Stimulated activated CD4-positive, alpha-beta T cell treated with anti-CD3 and anti-CD28 coated beads, TNF-alpha, amount 100 ng/mL, for 4 hours (primary cell): ENCODE results near the gene NTRK2.

ENCODE experiments used
- DNase-seq, 3 experiments: peaks; one replicate each; pipeline ENCODE4 v3.0.0-alpha.2; 2020; ENCODE audit warnings: low read depth in 3 of 3

Gene NTRK2

DNA sequence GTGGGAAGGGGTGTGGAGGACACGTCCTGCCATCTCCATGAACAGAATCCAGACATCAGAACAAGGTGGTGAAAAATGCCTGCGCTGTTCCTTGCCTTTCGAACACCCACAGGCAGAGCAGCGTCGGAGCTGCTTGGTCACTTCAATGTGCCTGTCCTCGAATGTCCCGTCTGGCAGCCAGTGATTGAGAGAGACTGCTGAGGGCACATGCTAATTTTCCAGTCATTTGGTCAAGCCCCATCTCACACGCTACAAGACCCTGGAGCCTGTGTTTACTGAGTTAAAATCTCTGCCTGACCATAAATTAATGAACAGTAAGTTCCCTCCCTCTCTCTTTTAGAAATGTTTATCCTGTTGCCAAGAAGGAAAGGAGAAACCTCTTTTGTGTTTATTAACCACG lies 149.3 kb downstream of the NTRK2 start:
- DNase-seq = no peak

DNA sequence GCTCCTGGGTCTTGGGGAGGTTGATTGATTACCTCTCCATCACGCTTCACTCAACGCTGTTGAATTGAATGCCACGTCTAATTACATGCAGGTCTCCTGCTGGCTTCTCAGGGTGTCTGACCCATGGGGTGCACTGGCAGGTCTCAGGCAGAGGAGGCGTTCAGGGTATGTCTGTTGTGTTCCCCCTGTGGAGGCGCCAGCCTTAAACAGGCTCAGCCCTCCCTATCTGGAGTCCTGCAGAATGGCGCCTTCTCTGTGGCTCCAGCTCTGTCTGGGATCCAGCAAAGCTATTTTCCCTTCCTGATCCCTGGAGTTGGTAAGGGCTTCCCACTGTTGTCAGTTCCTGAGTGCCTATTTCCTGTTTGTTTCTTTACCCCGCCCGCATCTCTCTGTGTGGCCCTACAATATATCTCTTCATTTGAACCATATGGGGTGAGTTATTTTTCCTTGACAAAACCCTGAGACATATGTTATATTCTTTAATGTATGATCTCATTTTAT lies 150.0 kb downstream of the NTRK2 start:
- no peak for DNase-seq

DNA sequence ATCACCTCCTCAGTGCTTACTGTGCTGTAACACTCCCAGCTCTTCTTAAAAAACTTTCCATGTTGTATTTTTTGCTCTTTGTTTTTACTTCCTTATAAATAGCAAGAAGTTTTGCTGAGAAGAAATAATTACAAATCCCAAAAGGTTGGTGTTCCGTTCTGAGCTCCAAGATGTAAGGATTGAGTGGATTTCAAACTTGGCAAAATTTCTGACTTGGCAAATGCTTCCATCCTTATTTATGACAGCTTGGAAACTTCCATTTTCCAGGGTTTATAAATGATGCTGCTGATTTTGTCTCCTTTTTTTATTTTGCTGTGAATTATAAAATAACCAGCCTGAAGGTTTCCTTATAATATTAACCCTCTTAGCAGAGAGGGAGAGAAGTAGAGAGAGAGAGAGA lies 151.9 kb downstream of the NTRK2 start:
- no peak for DNase-seq

DNA sequence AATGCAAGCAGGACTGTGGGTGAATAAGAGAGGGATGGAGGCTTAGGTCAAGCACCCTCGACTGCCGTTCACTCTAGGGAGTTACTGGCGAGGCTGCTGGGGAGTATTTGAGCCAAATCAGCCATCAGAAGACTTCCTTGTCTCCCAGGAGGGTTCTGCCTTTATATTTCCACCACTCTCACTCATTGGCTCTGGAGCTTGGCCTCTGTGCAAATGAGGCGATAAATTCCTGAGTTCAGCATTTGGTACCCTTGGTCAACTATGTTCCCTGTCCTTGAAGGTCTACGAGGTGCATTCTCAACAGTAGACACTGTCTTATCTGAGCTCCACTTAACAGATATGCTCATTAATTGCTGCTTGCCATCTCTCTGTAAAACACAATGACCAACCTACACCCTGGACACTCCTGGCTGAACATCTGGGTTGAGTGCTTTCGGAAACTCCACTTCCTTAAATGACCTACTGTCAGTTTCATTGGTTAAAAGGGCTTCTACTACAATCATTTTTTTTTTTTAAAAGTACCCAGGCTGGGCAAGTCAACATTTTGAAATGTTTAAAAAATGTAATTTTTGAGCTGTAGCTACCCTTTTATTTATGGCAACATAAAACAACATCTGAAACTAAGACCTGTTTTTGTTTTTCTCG lies 153.2 kb downstream of the NTRK2 start:
- no peak for DNase-seq

DNA sequence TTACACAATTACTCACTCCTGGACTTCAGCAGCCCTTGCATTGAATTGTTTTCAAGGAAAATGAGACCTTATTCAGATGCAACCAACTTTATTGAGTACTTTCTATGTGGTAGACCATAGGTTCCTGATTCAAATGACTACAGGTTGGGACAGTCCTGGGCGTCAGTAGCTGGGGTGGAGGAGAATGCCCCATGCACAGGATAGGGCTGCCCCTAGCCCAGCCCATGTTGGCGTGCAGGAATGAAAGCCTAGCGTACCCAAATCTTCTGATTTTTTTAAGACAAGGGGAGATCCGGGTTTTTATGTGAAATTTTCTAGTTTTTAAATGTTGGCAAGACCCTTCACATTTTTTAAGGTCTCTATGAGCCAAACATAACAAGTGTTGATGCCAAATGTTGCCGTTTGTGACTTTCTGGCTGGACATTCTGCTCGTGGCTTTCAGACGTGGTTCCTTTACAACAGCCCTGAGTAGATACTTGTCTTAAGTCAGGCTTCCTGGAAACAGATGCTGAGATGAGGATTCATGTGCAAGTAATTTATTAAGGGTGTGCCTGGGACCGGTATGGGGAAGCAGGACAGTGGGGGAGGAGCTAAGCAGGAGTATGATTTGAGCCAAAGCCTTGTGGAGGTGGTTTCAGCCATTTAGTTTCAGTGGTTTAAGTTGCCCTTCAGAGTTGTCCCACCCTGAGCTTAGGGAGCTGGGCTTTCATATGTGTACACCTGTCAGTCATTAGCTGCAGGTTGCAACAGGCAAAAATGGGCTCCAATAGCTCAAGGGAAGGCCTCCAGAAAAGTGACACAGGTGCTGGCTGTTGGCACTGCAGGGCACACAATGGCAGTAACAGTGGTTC lies 154.1 kb downstream of the NTRK2 start:
- DNase-seq = no peak

DNA sequence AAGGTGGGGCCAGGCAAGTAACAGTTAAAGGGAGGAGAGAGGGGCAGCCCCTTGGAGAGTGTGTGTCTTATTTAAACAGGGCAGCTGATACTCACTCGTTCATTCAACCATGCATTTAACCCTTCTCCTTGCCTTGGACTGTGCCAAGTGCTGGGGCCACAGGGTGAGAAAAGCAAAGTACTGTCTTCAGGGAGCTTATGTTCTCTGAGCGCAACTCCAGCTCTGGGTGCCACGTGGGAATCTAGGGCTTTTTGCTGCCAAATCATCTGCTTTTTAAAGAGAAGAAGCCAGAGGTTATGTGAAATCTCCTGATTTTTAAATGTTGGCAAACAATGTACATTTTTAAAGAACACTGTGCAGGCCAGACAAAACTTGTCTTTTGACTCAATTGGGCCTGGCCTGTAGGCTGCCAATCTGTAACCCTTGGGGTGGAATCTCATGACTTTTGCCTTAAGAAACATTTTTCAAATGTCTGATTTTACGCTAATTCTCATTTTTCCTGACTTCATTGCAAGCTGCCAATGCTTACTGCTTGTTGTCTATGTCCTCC lies 157.8 kb downstream of the NTRK2 start:
- DNase-seq = no peak

DNA sequence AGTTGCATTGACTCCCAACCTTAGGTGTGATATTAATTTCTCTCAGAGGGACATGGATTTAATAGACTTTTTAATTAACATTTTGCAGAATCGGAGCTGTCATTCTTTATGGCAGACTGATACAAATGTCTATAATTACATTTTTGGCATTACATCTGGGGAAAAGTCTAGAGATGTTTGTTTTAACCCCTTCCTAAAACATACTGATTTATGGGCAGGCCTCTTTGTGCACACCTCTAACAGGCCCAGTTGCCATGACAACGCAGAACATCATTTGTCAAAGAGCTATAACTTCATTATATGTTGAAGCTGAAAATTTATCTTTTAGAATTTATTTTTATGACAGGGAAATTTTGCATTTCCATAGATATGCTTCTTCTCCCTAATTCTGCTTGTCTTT lies 158.5 kb downstream of the NTRK2 start:
- no peak for DNase-seq

DNA sequence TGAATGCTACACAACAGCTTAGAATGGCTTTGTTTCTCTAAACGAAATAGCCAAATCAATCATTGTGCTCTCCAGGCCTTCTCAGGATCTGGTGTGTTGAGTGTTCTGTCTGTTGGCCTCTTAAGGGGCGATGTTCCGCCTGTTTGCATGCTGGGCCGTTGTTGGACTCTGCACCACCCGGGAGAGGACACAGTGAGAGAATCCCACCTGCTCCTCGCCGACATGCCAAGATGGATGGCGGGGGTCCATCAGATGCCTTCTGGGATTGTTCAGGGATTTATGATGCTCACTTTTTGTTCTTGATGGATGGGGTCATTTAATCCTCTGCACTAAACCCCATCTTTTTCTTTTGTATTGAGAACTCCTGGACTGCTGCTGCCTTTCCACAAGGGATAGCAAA lies 159.9 kb downstream of the NTRK2 start:
- DNase-seq = no peak

DNA sequence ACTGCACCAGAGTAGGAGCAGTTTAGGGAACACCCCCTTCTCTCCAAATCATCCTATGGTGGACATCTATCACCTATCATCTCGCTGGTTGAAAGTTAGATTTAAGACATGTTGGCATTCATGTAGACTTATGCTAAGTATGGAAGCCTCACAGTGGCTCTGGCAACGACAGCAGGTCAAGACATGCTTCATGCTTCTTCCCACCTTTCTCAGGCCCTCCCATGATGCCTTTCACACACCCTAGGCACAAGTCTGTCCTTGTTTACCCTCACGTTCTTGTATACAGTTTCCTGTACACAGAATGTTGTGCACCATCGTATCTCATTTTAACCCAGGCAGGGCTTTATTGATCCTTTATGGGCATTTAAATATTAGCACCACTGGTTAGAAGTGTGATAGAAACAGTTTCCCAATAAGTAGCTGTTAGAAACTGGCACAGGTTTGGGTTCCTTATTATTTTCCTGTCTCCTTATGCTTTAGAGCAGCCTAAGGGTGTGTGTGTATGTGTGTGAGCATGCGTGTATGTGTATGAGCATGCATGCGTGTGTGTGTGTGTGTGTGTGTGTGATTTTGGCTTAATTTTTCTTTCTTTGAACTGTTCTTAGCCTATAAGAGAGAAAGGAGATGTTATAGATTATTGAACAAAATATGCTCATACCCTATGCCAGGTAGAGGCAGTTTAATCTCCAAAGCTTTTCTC lies 160.6 kb downstream of the NTRK2 start:
- no peak for DNase-seq

DNA sequence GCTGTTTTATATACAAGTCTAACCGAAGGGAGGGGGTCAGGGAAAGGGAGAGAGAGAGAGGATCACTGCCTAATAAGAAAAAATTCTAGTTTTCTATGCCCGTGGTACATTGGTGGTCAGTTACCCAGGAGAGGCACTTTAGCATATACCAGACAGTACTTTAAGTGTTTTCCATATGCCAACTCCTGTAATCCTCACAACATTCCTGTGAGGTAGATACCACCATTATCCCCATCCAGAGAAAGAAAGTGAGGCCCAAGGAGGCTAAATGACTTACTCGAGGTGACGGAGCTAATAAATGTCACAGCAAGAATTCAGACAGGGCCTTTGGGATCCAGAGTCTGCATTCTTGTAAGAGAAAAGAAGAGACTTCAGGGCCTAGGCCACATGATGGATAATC lies 161.8 kb downstream of the NTRK2 start:
- DNase-seq = no peak

DNA sequence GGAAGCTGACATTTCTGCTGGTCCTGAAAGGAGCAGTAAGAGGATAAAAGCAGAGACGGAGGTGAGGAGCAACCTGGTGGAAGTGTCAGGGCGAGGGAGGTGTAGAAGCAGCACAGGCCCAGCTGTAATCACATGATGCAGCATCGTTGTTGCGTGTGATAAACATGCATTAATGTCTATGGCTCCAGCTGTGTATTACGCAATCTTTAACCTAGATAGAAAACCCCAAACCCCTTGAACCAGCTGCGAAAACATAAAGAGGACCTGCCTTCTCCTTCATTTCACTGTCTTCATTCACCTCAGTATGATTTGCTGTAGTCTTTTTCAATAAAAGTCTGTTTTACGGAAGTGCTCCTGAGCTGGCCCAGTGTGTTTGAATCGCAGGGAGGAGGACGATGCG lies 162.9 kb downstream of the NTRK2 start:
- no peak for DNase-seq

DNA sequence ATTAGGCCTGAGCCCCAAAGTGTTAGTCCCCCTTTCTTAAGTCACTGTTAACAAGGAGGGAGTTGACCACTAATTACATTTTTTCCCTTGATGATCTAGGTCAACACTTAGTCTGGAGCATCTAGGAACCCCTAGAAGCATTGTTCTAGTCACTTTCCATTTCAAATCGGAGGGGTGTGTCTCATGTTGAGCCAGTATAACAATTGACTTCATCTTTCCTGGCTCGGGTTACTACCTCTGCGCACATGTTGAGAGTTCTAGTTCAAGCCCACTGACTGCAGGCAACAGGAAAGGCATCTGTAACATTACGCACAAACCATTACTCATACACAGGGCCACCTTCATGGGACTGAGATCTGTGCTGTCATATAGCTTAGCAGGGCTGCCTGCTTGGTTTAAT lies 164.9 kb downstream of the NTRK2 start:
- DNase-seq = no peak

DNA sequence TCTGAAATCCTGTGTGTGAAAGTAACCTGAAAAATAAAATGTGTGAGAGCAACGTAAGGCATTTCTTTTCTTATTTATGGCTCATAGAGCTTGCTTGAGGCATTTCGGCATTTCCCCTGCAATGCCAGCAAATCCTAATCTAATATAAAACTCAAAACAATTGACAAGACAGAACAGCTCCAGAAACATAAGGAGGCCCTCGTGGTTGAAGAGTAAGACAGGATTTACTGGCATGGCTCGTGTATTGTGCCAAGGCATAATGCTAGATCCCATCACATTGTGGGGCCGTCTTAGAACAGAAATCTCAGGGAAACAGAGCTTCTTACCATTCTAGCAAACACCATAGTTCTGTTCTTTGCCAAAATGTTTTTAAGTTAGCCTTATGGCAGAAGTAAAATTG lies 166.2 kb downstream of the NTRK2 start:
- no peak for DNase-seq

DNA sequence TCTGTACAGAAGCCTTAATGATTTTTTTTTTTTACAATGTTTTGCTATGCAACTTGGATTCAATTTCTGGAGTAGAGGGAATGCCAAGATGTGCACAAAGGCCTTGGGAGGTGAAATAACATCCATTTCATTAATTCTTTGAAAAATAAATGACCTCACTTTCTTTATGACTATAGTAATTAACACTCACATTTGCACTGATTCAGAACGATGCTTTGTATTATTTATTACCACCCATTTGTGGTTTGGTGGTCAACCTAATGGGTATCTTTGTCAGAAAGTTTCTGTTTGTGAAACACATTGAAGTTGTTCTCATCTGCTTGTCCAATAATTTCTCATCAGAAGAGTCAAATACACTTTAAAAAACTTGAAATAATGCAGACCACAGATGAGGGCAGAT lies 169.3 kb downstream of the NTRK2 start:
- DNase-seq = no peak

DNA sequence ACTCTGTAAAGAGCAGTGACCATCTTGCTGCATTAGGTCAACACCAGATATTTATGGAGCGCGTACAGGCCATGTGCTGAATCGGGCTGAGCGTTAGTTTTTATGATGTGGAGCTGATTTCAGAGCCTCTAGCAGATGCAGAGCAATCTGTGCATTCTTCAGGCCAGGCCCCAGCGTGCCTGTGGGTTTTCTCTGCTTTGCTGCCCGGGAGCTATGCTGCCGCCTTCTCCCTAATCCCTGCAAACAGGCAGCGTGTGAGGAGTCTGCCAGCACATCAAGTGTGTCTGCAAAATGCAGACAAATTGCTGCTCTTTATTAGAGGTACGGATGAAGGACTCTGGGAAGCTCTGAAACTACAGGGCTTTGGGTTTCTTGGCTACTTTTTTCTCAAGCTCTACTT lies 170.0 kb downstream of the NTRK2 start:
- no peak for DNase-seq

DNA sequence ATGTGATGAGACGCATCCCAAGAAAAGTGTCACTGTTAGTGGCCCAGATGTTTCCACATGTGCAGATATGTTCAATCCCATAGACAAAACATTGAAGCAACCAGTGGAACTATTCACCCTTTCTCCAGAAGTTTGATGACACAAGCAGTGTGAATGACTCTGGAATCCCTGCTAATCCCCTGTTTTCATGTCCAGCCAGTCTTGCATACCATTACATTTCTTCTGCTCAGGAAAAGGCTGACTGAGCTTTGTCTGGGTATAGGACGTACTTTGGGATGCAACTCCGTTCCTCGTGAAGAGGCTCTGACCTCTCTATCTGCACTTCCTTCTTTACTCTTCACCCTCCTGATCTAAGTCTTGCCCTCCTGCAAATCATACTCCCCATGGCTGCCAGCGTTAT lies 172.4 kb downstream of the NTRK2 start:
- no peak for DNase-seq

DNA sequence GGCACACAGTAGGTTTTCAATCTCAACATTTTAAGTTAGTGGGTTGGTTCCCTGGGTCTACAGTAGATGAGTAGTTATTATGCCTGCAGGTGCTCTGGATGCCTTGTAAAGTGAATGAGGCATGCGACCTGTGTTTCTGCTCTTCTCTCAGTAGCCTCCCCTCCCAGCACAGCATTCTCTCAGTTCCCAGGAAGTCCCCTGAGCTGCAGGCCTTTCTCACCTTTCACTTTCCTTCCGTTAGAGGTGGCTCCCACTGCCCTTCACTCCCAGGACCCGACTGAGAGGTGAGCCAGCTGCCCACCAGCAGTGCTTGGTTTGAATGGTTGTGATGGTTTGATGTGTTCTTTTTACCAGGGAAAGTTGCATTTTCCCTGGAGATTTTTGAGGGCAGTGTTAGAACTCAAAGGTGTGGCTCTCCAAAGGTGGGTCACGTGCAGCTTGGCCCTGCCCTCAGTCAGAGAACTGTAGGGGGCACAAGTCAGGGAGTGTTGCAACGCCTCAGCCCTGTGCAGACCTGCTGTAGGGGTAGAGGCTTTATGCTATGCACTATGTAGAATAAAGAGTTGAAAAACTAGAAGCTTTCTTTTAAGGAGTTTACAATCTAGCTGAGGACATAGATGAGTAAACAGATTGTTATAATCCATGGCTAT lies 173.8 kb downstream of the NTRK2 start:
- no peak for DNase-seq

DNA sequence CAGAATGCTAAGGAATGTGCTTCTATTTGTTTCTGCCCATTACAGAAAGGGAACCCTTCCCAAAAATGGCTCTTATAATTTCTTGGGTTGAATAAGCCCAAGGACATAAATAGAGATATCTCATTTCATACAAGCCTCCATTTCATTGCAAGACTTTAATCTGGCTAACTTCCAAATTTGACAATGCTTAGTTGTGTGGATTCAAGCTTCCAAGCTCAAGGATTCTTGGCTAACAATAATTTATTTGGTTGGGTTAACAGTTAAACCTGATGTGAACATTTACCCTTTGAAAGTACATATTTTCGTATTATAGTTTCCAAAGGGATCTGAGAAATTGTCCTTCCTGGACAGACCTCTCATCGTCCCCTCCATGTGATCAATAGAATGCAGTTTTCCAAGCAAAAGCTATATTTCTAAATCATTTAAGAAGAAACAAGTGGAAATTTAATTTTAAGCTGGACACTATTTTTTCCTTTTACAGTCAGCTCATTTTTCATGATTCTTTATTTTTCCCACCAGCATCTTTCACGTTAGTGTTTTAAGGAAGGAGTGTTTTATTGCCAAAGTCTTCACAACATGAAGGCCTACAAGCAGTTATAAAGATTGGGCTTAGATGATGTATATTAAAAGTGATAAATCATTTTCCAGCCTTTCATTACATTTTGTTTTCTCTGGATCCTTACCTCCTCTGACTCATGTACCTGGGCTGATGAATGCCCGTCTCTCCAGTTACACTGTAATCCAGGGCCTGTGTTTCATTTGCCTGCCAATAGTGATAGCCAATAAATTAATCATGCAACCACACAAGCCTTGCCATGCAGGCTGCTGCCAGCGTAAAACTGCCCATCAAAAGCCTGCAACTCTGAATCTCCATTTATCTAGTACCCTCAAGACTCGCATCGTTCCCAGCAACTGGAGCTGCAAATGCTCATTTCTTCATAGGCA lies 176.7 kb downstream of the NTRK2 start:
- DNase-seq = no peak

DNA sequence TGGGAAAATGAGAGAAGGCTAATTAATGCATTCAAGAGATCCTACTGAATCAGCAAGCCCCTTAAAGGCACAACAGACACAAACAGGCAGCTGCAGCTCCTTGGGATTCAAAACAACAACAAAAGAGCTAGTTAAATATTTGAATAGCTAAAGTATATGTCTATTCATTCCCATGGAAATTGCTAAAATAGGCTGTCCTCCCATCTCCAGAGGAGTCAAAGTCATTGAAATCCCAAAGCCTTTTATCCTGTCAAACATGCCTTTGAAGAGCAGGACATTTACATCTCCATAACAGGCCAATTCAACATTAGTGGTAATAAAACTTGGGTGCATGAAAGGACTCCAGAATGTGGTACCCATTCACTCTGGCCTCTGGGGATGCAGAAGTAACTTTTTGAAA lies 177.4 kb downstream of the NTRK2 start:
- no peak for DNase-seq

DNA sequence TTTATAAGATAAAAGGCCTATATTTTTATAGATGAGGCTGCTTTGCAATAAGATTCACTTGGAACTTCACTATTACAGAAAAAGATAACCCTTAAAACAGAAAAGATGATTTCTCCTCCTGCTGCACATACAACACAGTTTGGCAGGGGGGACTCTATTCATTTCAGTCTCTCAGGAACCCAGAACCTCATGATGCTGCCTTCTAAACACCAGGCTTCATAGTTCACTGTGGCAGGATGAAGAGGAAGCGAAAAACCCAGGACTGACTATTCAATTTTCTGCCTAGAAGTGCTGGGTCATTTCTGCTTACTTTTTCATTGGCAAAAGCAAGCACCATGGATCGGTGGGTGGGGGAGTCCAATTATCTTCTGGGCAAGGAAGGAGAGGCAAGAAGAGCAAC lies 179.5 kb downstream of the NTRK2 start:
- no peak for DNase-seq
